Measurements from ENCODE around the gene DHX58.

GRCh38 chr17:42058063-42058462 is 54.5 kb downstream of the DHX58 start:
- TF ChIP-seq CTCF (conservative IDR thresholded peaks at IDR 0.05; ENCODE audit: low read length) = no peak
- TF ChIP-seq EZH2phosphoT487 (IDR thresholded peaks at IDR 0.05; ENCODE audit: borderline replicate concordance) = no peak
